ENCODE results near the gene SLC5A11. TPM values are rescaled to one million over a fixed set of nuclear protein-coding genes. Genes with fewer than 3 reads are reported as not detected.

The SLC5A11 gene
- total and polyA plus RNA-seq, 2 of the 13 experiments (the other 11 are each of a cell fraction or from before 2014, with no cell fraction given) = 1.2 to 3.3 TPM

- BruUV-seq (replicated peaks) = TSS peak; percentile 83
- Histone ChIP-seq H3K9me3 (ENCODE audit: low read length) (no peaks in the 10 kb centered on the region), H3K4me3 (replicated peaks in 1 of 3; ENCODE audit: insufficient read depth in 1 of 3, low read depth in 2 of 3, low read length in 3 of 3) (peak overlapping the region; percentile 1 to 48 (median 32); a peak in 4 of 6 replicates), H3K27ac (ENCODE audit: extremely low read length, insufficient read depth, low read length) (peak overlapping the region; percentile 64), H3K9ac (ENCODE audit: insufficient read depth, low read depth, low read length) (peak overlapping the region; percentile 51), H4K20me1 (ENCODE audit: insufficient read depth, low read length) (no peaks in the 10 kb centered on the region), H3K4me1 (ENCODE audit: insufficient read depth, low read length) (peaks cover 52% of the 10 kb centered on the region), H2AFZ (ENCODE audit: low read length) (peak overlapping the region; percentile 62), H3K36me3 (replicated peaks in 1 of 2; ENCODE audit: control insufficient read depth in 1 of 2, insufficient read depth in 2 of 2, low read length in 2 of 2) (no peaks in the 10 kb centered on the region), H3K4me2 (ENCODE audit: low read depth, low read length) (peak overlapping the region; percentile 83), H3K79me2 (ENCODE audit: insufficient read depth, low read length) (no peaks in the 10 kb centered on the region), H3K27me3 (ENCODE audit: control insufficient read depth in 1 of 2, insufficient read depth in 2 of 2, low read length in 2 of 2) (no peaks in the 10 kb centered on the region)
- intact Hi-C loops (cut with micrococcal nuclease; ENCODE audit: unreplicated experiment) = loop anchor here (10.0 kb wide), 3 partner anchors 176 to 266 kb away; partner anchors contain the start of gene ARHGAP17
- POLR2A ChIA-PET = interaction anchor here (0.9 kb wide), 1 partner anchor 13 kb away, joined by 3 read pairs; no protein-coding TSS in a partner anchor
- in situ Hi-C loops (cut with HindIII; ENCODE audit: extremely low pct_ligation_motif_present, low pct_unique_long_range_greater_than_20kb) = no loop called here
- DNase-seq (ENCODE audit: low spot score) (peak; percentile 83), FAIRE-seq (peak; percentile 79), ATAC-seq (peak; percentile 74)
- WGBS (ENCODE audit: low lambda C conversion rate) = 0% methylated on average over 5 of the region's 5 CpGs
- CTCF ChIA-PET (ENCODE audit: low intra/inter-chr PET ratio, low total read pairs) = no interaction called here
- TF ChIP-seq ZFP90 (CRISPR knock-in tag; IDR thresholded peaks at IDR 0.05; ENCODE audit: borderline replicate concordance) = 0 out of 2 replicates have a peak, but pooled peaks have one; percentile 78
- TF ChIP-seq FOSL2 (CRISPR knock-in tag; IDR thresholded peaks at IDR 0.05) = peak; percentile 80
- TF ChIP-seq ZNF335 (CRISPR knock-in tag; IDR thresholded peaks at IDR 0.05) = peak; percentile 57; the same call in 1 of the 2 replicates
- TF ChIP-seq, protein P1, sequence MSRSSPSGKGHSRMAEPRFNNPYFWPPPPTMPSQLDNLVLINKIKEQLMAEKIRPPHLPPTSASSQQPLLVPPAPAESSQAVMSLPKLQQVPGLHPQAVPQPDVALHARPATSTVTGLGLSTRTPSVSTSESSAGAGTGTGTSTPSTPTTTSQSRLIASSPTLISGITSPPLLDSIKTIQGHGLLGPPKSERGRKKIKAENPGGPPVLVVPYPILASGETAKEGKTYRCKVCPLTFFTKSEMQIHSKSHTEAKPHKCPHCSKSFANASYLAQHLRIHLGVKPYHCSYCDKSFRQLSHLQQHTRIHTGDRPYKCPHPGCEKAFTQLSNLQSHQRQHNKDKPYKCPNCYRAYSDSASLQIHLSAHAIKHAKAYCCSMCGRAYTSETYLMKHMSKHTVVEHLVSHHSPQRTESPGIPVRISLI (CRISPR knock-in tag; IDR thresholded peaks at IDR 0.05; ENCODE audit: borderline replicate concordance) = no peak
- TF ChIP-seq ZNF451 (CRISPR knock-in tag; IDR thresholded peaks at IDR 0.05) = no peak
- TF ChIP-seq RXRA (CRISPR knock-in tag; IDR thresholded peaks at IDR 0.05) = no peak
- TF ChIP-seq HDAC2 (CRISPR knock-in tag; IDR thresholded peaks at IDR 0.05) = peak; percentile 53; the same call in 1 of the 2 replicates
- TF ChIP-seq, protein P2, sequence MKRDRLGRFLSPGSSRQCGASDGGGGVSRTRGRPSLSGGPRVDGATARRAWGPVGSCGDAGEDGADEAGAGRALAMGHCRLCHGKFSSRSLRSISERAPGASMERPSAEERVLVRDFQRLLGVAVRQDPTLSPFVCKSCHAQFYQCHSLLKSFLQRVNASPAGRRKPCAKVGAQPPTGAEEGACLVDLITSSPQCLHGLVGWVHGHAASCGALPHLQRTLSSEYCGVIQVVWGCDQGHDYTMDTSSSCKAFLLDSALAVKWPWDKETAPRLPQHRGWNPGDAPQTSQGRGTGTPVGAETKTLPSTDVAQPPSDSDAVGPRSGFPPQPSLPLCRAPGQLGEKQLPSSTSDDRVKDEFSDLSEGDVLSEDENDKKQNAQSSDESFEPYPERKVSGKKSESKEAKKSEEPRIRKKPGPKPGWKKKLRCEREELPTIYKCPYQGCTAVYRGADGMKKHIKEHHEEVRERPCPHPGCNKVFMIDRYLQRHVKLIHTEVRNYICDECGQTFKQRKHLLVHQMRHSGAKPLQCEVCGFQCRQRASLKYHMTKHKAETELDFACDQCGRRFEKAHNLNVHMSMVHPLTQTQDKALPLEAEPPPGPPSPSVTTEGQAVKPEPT (CRISPR knock-in tag; IDR thresholded peaks at IDR 0.05; ENCODE audit: low read depth) = no peak
- TF ChIP-seq TOE1 (CRISPR knock-in tag; IDR thresholded peaks at IDR 0.05) = no peak
- TF ChIP-seq POLR2G (IDR thresholded peaks at IDR 0.05; ENCODE audit: low read depth, low read length) = peak; percentile 70
- no peak for TF ChIP-seq ZNF777 (CRISPR knock-in tag; IDR thresholded peaks at IDR 0.05)
- TF ChIP-seq HMG20A (CRISPR knock-in tag; IDR thresholded peaks at IDR 0.05; ENCODE audit: borderline replicate concordance) = peak; percentile 53; the same call in 1 of the 2 replicates
- 0 out of 2 replicates have a peak, but pooled peaks have one; percentile 15 for TF ChIP-seq ARHGAP35 (CRISPR knock-in tag; IDR thresholded peaks at IDR 0.05; ENCODE audit: borderline replicate concordance)
- TF ChIP-seq NFE2L1 (CRISPR knock-in tag; IDR thresholded peaks at IDR 0.05; ENCODE audit: borderline replicate concordance) = no peak
- TF ChIP-seq TERF1 (CRISPR knock-in tag; IDR thresholded peaks at IDR 0.05) = no peak
- 0 out of 2 replicates have a peak, but pooled peaks have one; percentile 43 for TF ChIP-seq ZSCAN21 (CRISPR knock-in tag; IDR thresholded peaks at IDR 0.05; ENCODE audit: borderline replicate concordance)
- 0 out of 2 replicates have a peak, but pooled peaks have one; percentile 39 for TF ChIP-seq PHF21A (CRISPR knock-in tag; IDR thresholded peaks at IDR 0.05)
- TF ChIP-seq YEATS4 (CRISPR knock-in tag; IDR thresholded peaks at IDR 0.05; ENCODE audit: borderline replicate concordance) = 0 out of 2 replicates have a peak, but pooled peaks have one; percentile 33
- no peak for TF ChIP-seq ZNF572 (CRISPR knock-in tag; IDR thresholded peaks at IDR 0.05)
- peak; percentile 30; the same call in 1 of the 2 replicates for TF ChIP-seq NCOA2 (CRISPR knock-in tag; IDR thresholded peaks at IDR 0.05)
Measured at GRCh38 chr16:24838554-24839266, 7.1 kb upstream of the SLC5A11 start.

Data from HepG2 (cell line).